Mammary microvascular endothelial cell (primary cell): ENCODE results near the gene RNU1-2. TPM values are rescaled to one million over a fixed set of nuclear protein-coding genes. Genes with fewer than 3 reads are reported as not detected.

Experiments used
- total RNA-seq: library from RNA; depleted of rRNA; stranded (reverse); fragments of >200 nt; gene quantifications from 2 replicates; pipeline ENCODE4 v1.2.3, GENCODE V29; 2015

RNU1-2 gene
- under 0.01 TPM in 1 of 2 replicates, not detected in the other for total RNA-seq

GRCh38 chr1:16895598-16896315 lies at the start of gene RNU1-2:
TSS of gene RNU1-2 (plus strand) at chr1:16895980.

DNA sequence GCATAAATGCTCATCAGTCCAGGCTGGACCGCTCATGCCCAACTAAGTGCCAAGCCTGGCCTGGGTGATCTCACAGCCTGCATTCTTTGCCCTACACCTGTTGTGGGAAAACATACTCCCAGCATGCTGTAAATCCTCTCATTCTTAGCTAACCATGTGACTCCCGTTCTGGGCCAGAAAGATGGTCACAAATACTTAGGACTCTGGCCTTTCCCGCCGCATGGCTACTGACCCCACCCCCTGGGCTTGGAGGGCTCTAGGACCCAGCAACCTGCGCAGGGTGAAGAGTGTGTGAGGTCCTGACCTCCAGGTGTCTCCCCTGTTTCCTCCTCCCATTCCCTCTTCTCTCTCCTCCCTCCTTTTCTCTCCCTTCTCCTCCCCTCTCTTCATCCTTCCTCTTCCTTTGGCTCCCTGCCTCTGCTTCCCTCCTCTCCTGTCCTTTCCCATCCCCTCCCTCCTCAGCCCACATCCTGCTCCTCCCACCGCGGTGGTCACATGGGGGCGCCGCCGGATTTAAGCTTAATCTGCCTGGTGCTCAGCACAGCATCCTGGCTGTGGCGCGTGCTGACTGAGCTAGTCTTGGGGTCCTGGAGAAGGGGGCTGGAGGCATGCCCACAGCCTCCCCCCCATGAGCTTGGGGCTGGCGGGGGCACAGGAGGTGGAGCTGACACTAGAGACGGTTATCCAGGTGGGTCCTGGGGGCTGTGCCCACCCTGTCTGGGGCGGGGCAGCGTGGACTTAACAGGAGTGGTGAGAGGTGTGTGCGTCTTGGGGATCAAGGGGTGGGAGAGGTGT lies 25.8 kb downstream of the RNU1-2 start, which contains the start of gene CROCC:
TSS of gene CROCC (plus strand) at position 541 of the 795 bp plus-strand sequence. CDS start at position 629, 88 bp downstream.

Other genes with a start within 250 kb of the RNU1-2 start
- under 0.01 TPM in 1 of 2 replicates, not detected in the other for gene RNU1-3, start 229.0 kb upstream of the RNU1-2 start, total RNA-seq
- gene RNU1-4, start 155.5 kb upstream of the RNU1-2 start, total RNA-seq: under 0.01 TPM in 1 of 2 replicates, not detected in the other
- 21.4 and 27.6 TPM in 2 replicates for gene CROCC, start 26.0 kb downstream of the RNU1-2 start, total RNA-seq
- gene MFAP2, start 84.6 kb downstream of the RNU1-2 start, total RNA-seq: 36.8 and 40.6 TPM in 2 replicates
- gene ATP13A2, start 115.9 kb downstream of the RNU1-2 start, total RNA-seq: 57.7 and 64.5 TPM in 2 replicates
- gene SDHB, start 158.1 kb downstream of the RNU1-2 start, total RNA-seq: 163 and 185 TPM in 2 replicates
- 0.05 and 0.13 TPM in 2 replicates for gene PADI2, start 223.5 kb downstream of the RNU1-2 start, total RNA-seq